Measurements from ENCODE around the gene RUVBL2.

The RUVBL2 gene

DNA sequence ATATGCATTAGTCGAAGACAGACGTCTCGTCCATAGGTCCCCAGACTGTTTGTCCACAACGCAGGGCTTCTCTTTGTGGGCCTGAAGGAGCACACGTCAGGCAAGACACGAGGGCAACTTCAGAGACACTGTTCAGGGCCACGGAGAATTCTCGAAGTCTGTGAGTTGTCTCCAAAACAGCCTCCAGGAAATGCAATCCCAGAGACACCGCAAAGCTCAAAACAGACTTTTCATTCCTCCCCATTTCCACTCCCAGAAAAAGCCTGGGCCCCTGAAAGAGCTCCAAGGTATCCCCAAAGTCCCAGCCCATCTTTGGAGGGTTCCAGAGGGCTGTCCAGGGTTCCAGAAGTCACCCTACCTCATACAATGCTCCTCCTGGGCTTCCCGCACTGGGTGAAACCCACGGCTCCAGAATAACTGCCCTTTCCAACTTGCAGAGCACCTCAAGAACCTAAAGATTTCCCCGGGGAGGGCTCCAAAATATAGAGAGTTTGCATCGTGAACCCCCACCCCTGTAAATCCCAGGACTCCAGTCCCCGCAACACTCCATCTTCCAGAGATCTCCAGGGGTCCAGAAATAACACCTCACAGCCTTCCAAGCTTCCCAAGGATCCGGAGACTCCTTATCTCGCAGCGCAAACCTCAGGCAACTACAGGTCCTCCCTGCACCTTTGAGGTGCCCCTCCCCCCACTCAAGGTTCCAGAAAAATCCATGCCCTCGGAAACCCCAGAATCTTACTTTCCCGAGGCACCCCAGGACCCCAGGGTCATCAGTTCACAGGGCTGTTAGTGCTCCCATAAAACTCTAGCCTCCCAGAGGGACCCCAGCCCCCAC is 29.3 kb upstream of the RUVBL2 start:
- DNase-seq: no peak

DNA sequence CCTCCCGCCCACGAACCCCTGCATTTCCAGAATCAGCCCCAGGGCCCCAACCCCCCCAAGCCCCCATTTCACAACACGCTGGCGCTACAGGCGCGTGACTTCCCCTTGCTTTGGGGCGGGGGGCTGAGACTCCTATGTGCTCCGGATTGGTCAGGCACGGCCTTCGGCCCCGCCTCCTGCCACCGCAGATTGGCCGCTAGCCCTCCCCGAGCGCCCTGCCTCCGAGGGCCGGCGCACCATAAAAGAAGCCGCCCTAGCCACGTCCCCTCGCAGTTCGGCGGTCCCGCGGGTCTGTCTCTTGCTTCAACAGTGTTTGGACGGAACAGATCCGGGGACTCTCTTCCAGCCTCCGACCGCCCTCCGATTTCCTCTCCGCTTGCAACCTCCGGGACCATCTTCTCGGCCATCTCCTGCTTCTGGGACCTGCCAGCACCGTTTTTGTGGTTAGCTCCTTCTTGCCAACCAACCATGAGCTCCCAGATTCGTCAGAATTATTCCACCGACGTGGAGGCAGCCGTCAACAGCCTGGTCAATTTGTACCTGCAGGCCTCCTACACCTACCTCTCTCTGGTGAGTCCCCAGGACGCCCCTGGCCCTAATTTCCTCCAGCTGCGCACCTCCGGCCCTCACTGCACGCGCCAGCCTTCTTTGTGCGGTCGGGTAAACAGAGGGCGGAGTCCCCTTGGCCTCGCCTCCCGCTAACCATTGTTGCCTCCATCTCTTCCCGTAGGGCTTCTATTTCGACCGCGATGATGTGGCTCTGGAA is 28.5 kb upstream of the RUVBL2 start, which contains the start of gene FTL:
Gene FTL, plus strand, starts transcription at position 270 of the 766 bp plus-strand sequence. Its CDS starts 199 bp downstream, at position 469.
- peak; percentile 94 to 95 for DNase-seq

DNA sequence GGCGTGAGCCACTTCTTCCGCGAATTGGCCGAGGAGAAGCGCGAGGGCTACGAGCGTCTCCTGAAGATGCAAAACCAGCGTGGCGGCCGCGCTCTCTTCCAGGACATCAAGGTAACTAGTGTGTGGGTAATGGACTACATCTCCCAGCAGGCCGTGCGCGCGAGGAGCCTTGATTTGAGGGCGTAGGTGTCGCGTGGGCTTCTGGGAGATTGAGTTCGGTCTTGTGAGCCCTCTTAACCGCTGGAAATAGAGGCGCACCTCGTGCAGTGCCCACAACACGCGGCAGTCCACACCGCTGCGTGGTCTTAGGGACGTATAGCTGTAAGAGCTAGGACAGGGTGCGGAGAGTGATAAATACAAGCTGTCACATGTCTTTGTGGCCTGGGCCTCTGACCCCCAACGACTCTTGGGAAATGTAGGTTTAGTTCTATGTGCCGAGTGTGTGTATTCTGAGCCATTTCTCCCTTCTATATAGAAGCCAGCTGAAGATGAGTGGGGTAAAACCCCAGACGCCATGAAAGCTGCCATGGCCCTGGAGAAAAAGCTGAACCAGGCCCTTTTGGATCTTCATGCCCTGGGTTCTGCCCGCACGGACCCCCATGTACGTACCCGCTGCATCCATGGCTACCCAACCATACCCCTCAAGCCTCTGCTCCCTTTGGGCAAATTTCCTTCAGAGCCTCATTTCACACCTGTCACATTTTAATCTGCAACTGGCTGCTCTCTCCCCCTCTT is 27.7 kb upstream of the RUVBL2 start:
- DNase-seq: peak; percentile 87 to 90

DNA sequence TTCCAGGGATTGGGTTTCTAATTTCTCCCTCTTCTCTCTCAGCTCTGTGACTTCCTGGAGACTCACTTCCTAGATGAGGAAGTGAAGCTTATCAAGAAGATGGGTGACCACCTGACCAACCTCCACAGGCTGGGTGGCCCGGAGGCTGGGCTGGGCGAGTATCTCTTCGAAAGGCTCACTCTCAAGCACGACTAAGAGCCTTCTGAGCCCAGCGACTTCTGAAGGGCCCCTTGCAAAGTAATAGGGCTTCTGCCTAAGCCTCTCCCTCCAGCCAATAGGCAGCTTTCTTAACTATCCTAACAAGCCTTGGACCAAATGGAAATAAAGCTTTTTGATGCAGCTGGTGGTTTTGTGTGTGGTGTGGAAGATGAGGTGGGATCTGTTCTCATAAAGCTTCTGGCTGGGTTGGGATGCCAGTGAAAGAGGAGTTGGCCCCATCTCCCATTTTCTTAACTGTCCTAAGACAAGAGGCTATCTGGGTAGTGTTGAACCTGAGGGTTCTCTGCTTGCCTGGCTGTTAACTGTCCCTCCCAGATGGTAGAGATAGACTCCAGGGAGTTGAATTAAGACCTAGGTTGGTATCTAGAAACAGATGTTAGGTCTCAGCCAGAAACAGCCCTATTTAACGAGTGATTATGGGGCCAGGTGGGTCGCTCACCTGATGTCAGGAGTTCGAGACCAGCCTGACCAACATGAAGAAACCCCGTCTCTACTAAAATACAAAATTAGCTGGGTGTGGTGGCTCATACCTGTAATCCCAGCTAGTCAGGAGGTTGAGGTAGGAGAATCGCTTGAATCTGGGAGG is 26.9 kb upstream of the RUVBL2 start:
- DNase-seq: no peak

DNA sequence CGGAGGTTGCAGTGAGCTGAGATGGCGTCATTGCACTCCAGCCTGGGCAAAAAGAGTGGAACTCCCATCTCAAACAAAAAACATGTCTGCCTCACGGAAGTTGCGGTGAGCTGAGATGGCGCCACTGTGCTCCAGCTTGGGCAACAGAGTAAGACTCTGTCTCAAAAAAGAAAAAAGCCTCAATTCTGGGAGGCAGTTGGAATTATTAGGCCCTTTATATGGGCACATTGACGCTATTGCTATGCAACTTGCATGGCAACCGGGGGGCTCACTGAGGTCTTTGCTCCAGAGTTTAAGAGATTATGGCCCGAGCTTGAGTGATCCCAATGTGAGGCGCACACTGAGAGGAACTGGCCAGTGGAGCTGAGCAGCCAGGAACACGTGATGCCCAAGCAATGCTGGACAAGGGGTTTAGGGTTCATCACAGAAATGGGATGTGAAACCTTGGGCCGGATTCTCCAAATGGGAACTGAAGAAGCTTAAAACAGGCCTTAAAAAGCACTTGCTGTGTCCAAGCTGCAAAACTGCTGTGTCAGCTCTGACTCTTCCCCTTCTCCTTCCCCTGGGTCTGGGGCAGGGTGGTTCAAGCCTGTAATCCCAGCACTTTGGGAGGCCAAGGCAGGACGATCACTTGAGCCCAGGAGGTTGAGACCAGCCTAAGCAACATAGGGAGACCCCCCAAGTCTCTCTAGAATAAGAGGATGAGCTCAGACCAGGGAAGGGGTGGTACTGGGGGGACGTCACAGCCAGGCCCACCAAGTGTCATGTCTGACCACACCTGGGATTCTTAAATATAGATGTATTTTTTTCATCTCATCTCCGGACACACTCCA is 26.1 kb upstream of the RUVBL2 start:
- peak in 1 of 2 donors; percentile 69 for DNase-seq

DNA sequence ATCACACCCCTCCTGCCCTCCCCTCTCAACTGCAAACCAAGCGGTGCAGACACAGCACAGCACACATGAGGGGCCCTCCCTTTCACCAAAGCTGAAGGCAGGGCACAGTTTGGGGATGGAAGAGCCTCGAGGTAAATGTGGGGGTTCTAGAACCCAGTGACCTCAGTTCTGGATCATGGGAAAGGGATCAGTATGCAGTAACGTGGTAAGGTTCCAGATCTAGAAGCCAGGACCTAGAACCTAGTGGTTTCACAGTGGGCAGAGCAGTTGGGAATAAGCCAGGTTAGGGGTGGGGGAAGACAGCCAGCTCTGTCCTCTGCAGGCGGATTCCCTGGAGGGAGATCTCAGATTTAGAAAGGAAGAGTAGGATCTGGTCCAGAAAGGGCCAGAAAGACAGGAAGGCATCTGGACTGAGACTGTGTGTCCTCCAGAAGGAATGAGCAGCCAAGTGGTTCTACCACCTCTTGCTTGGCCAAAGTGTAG is 25.5 kb upstream of the RUVBL2 start:
- no peak for DNase-seq

DNA sequence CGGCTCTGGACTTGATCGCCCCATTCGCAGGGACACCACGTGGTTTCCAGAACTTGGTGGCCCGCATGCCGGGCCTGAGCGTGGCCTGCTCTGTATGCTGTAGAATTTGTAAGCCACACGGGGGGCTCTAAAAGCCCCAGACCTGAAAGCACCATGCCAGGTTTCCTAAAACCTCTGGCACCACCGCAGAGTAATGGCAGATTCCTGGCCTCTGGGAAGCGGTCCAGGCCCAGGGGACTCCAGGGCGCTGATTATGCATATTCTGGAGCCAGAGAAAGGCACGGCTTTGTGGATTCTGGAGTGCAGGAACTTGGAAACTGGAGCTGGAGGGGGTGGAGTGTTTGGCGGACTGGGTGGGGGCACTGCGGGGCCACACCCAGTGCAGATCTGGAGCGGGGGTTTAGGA is 24.9 kb upstream of the RUVBL2 start:
- DNase-seq: no peak

DNA sequence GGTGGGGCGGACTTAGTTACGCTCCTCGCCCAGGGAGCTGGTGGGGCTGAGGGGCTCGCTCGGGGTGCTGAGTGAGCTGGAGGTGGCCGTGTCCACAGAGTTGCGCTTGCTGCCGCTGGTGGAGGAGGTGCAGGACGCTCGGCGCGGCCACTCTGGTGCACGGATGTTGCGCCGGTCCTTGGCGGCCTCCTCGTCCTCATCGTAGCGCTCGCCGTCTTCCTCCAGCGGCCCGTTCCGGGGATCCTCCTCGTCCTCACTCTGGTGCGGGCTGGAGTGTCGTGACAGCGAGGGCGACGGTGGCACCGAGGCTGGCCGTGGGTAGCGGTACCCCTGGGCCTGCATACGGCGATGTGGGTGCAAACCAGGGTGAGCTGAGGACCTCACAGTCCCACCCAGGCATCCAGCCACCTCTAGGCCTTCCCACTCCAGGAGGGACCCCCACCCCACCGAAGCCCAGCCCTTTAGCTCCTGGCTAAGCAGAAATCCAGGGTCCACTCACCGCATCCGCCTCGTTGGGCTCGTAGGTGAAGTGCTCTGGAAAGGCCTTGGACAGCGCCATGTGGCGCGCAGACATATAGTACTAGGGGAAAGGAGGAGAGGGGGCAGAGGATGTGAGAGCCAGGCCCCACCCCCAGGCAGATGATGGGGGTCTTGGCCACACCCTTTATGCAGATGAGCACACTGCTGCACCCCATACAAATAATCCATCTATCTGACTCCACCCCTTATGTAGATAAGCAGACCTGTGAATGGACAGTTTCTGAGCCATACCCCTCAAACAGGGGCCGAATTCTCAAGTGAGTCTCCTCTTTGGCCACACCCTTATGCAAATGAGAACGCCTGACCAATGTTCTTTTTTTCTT is 24.2 kb upstream of the RUVBL2 start:
- no peak for DNase-seq

DNA sequence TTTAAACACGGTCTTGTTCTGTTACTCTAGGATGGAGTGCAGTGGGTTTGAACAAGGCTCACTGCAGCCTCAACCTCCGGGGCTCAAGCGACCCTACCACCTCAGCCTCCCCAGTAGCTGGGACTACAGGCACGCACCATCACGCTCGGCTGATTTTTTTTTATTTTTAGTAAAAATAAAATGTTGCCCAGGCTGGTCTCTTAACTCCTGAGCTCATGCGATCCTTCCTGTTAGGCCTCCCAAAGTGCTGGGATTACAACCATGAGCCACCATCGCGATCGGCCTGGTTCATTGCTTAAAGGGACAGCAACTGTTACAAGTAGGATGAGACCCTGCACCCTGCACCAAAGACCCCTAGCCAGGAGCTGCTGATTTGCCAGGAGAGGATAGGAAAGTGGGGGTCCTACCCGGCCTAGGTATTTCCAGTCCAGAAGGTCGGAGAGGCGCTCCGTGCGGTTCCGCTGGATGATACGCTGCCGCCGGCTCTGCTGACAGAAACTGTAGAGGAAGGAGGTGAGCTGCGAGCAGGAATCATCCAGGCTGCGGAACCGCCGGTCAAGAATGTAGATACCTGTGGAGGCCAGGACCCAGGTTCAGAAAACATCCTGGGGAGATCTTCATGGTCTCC is 23.4 kb upstream of the RUVBL2 start:
- DNase-seq: no peak

DNA sequence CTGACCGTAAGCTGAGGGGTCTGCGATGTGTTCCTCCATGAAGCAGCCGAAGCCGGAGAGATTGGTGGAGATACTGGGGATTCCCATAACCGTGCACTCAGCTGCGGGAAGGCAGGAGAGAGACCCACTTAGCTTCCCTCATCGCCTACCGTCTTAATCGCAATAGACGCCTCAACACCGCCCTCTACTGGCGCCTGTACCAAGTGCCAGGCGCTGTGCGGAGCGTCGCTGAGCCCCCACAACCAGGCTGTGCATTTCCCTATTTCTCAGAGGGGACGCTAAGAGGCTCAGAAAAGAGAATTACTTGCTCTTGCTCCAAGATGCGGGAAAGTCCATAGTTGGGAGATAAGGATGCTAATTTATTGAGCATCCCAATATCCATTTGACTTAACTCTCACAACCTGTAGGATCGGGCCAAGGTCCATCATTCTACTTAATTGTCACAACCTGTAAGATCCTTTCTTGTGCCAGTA is 22.7 kb upstream of the RUVBL2 start:
- DNase-seq: peak; percentile 79 to 84

DNA sequence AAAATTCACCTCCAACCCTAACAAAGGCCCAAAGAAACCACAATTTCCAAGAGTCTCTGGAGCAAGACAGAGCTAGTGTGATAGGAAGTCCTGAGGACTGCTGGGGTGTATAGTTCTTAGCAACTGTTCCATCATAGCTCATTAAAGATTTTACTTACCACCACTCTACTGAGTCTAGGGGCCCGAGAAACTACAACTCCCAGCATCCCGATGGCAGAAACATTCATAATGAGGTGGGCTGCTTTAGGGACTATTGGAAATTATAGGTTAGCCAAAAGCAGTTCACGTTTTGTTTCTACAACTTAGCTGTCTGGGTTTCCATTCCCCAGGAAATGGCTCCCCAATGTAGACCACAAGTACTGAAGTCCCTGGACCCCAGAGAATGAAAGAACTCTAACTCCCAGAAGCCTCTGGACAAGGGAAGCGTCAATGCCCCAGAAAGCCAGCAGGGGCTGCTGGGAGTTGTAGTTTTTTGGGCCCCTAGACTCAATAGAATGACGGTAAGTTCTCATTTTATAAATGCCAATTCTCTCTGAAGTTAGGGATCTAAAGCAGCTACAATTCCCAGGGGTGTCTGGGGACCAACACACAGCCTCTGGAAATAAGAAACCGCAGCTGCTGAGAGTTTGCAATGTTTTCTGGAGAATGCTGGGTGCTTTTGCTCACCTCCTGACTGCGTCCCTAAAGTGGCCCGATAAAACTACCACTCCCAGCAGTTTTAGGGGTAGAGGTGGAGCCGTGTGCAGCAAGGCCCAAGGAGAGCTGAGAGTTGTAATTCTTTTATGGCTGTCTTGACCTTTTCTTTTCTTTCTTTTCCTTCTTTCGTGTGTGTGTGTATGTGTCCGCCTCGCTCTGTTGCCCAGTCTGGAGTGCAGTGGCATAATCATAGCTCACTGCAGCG is 17.5 kb upstream of the RUVBL2 start:
- DNase-seq: peak; percentile 41 to 62

DNA sequence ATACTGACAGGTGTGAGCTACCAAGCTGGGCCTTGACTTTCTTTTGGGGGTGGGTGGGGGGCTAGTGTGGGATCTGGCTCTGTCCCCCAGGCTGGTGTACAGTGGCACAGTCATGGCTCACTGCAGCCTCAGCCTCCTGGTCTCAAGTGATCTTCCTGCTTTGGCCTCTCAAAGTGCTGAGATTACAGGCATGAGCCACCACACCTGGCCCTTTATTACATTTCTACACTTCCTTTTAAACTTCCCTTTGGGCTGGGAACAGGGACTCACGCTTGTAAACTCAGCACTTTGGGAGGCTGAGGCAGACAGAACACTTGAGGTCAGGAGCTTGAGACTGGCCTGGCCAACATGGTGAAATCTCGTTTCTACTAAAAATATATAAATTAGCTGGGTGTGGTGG is 16.6 kb upstream of the RUVBL2 start:
- DNase-seq: no peak

DNA sequence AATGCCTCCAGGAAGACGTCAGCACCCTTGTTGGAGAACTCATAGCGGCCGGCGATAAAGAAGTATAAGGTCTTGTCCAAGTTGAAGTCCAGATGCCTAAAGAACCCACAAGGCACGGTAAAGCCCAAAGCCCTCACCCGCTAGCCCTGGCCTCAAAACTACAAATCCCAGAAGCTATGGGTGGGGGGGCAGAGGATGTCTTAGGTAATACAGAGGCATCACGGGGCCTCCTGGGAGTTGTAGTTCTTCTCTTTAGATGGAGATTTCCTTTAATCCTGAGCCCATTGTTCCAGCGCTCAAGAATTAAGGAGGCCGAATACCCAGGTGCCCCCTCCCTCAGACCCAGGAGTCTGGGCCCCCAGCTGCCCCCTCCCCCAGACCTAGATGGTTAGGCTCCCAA is 11.4 kb upstream of the RUVBL2 start:
- DNase-seq: no peak

DNA sequence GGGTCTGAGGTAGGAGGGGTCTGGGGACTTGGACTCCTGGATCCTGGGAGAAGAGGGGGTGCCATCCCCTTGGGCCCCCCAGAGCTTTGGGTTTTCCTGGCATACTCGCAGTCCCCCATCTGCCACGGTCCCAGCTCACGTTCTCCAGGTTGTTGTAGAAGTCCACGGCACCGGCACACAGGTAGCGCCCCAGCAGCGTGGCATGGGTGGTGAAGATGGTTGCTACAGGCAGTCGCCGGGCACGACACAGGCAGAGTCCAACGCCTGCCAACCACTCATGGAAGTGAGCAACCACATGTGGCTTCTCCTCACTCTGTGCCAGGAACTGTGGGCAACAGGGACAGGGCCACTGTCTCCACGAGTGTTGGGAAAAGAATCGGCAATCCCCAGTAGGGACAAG is 8.0 kb upstream of the RUVBL2 start:
- no peak for DNase-seq

DNA sequence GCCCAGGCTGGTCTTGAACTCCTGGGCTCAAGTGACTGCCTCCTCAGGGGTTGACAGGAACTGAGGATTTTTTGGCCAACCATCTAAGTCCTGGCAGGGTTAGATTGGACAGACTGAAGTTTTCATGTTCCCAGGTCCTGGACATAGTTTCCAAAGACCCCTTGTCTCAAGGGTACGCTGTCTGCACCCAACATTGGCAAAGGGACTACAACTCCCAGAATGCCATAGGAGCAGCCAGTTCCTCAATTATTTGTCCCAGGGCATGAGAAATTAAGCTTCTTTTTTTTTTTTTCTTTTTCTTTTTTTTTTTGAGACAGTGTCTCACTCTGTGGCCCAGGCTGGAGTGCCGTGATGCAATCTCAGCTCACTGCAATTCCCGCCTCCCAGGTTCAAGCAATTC is 7.5 kb upstream of the RUVBL2 start:
- no peak for DNase-seq

DNA sequence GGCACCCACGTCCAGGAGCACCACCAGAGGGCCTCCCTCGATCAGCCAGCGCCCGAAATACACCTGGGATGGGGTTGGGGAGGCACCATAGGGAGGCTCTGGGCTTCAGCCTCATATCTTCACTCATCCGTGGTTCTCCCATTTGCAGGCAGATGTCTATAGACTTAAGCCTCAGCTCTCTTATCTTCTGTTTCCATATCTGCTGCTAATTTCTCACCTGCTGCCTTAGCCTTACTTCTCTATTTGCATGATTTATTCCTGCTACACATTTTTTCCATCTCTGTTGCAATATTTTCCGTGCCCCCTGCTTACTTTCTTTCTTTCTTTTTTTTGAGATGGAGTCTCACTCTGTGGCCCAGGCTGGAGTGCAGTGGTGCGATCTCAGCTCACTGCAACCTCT is 6.4 kb upstream of the RUVBL2 start:
- no peak for DNase-seq

DNA sequence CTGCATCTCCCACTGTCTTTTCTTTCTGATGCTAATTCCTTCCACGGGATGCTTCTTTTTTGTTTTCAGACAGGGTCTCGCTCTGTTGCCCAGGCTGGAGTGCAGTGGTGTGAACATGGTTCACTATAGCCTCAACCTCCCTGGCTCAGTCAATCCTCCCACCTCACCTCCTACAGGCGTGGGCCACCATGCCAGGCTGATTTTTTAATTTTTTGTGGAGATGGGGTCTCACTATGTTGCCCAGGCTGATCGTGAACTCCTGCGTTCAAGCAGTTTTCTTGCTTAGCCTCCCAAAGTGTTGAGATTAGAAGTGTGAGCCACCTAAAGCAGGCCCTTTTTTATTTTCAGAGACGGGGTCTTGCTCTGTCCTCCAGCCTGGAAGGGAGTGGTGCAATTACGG is 5.4 kb upstream of the RUVBL2 start:
- DNase-seq: no peak

DNA sequence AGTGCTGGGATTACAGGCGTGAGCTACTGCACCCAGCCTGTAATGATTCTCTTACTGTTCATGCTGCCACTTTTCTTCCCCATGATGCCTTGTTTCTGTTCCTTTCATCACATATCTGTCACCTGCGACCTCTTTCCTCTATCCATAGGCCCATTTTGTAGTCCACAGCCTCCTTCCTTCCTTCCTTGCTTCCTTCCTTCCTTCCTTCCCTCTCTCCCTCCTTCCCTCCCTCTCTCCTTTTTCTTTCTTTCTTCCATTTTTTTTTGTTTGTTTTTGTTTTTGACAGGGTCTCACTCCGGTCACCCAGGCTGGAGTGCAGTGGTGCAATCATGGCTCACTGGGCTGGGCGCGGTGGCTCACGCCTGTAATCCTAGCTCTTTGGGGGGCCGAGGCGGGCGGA is 4.8 kb upstream of the RUVBL2 start:
- no peak for DNase-seq
